Stimulated activated memory B cell treated with anti-CD40 and anti-IgM and Interleukin-4, amounts not matched to agents 10 μg/mL and 1 μg/mL and 100 μg/mL, for 72 hours (primary cell): ENCODE data around the gene SYDE2.
"Not testable (repeated sequence)": the region's sequence is repeated elsewhere in the genome, so short reads cannot be mapped to it uniquely, and the experiment has no call there.

Experiments used
- ATAC-seq: fragments of 150-1000 bp; cut with Tn5 transposase; 2 replicates; pipeline ENCODE4 v1.10.0; 2021
- H3K27ac Mint-ChIP-seq: one replicate; pipeline ENCODE4 v1.8.0; 2022; ENCODE audit warnings: mild to moderate bottlenecking, mixed read lengths
- H3K27me3 Mint-ChIP-seq: one replicate; pipeline ENCODE4 v1.8.0; 2022; ENCODE audit warnings: mixed read lengths
- H3K36me3 Mint-ChIP-seq: one replicate; pipeline ENCODE4 v1.8.0; 2022; ENCODE audit warnings: mixed read lengths
- H3K4me1 Mint-ChIP-seq: one replicate; pipeline ENCODE4 v1.8.0; 2022; ENCODE audit warnings: mixed read lengths
- H3K4me3 Mint-ChIP-seq: one replicate; pipeline ENCODE4 v1.8.0; 2022; ENCODE audit warnings: mild to moderate bottlenecking, moderate library complexity, mixed read lengths
- H3K9me3 Mint-ChIP-seq: one replicate; pipeline ENCODE4 v1.8.0; 2022; ENCODE audit warnings: mixed read lengths

Gene SYDE2

GRCh38 chr1:85153149-85153891 lies 47.5 kb downstream of the SYDE2 start:
- no peak overlapping the region for H3K4me3 Mint-ChIP-seq
- no peaks in the 10 kb centered on the region for H3K9me3 Mint-ChIP-seq
- H3K27ac Mint-ChIP-seq, result no peak overlapping the region
- H3K27me3 Mint-ChIP-seq, result no peaks in the 10 kb centered on the region
- peaks cover 9% of the 10 kb centered on the region for H3K4me1 Mint-ChIP-seq
- H3K36me3 Mint-ChIP-seq, result no peaks in the 10 kb centered on the region
- no peak for ATAC-seq

- Mint-ChIP-seq H3K4me3 (no peak overlapping the region), H3K27ac (no peak overlapping the region), H3K27me3 (no peaks in the 10 kb centered on the region), H3K9me3 (no peaks in the 10 kb centered on the region), H3K4me1 (peaks cover 12% of the 10 kb centered on the region), H3K36me3 (no peaks in the 10 kb centered on the region)
- ATAC-seq, result no peak
Observed at GRCh38 chr1:85151446-85151845, 49.4 kb downstream of the SYDE2 start.

GRCh38 chr1:85149805-85150204 lies 51.0 kb downstream of the SYDE2 start:
- H3K36me3 Mint-ChIP-seq, result no peaks in the 10 kb centered on the region
- no peaks in the 10 kb centered on the region for H3K9me3 Mint-ChIP-seq
- H3K4me3 Mint-ChIP-seq, result no peak overlapping the region
- peaks cover 12% of the 10 kb centered on the region for H3K4me1 Mint-ChIP-seq
- no peak for ATAC-seq
- H3K27me3 Mint-ChIP-seq, result no peaks in the 10 kb centered on the region
- H3K27ac Mint-ChIP-seq, result no peak overlapping the region

GRCh38 chr1:85148524-85149250 lies 52.1 kb downstream of the SYDE2 start:
- no peak overlapping the region for H3K4me3 Mint-ChIP-seq
- peak overlapping the region; percentile 44 for H3K27ac Mint-ChIP-seq
- H3K9me3 Mint-ChIP-seq, result no peaks in the 10 kb centered on the region
- peak; percentile 85 for ATAC-seq
- no peaks in the 10 kb centered on the region for H3K36me3 Mint-ChIP-seq
- H3K4me1 Mint-ChIP-seq, result peaks cover 12% of the 10 kb centered on the region
- H3K27me3 Mint-ChIP-seq, result no peaks in the 10 kb centered on the region

- Mint-ChIP-seq H3K4me1 (peaks cover 12% of the 10 kb centered on the region), H3K27me3 (no peaks in the 10 kb centered on the region), H3K27ac (no peak overlapping the region), H3K9me3 (no peaks in the 10 kb centered on the region), H3K36me3 (no peaks in the 10 kb centered on the region), H3K4me3 (no peak overlapping the region)
- no peak for ATAC-seq
Observed at GRCh38 chr1:85146972-85147359, 53.9 kb downstream of the SYDE2 start.

- peaks cover 12% of the 10 kb centered on the region for H3K4me1 Mint-ChIP-seq
- H3K27me3 Mint-ChIP-seq, H3K36me3 Mint-ChIP-seq, H3K9me3 Mint-ChIP-seq, ATAC-seq, H3K27ac Mint-ChIP-seq, H3K4me3 Mint-ChIP-seq: not testable (repeated sequence)
Observed at GRCh38 chr1:85146298-85146971, 54.4 kb downstream of the SYDE2 start.

- Mint-ChIP-seq H3K4me1 (peaks cover 12% of the 10 kb centered on the region), H3K27ac (no peak overlapping the region), H3K4me3 (no peak overlapping the region), H3K27me3 (no peaks in the 10 kb centered on the region), H3K36me3 (no peaks in the 10 kb centered on the region), H3K9me3 (no peaks in the 10 kb centered on the region)
- no peak for ATAC-seq
Observed at GRCh38 chr1:85144351-85144750, 56.5 kb downstream of the SYDE2 start.

- no peak overlapping the region for H3K4me3 Mint-ChIP-seq
- no peak overlapping the region for H3K27ac Mint-ChIP-seq
- no peaks in the 10 kb centered on the region for H3K4me1 Mint-ChIP-seq
- H3K27me3 Mint-ChIP-seq, result no peaks in the 10 kb centered on the region
- H3K36me3 Mint-ChIP-seq, result no peaks in the 10 kb centered on the region
- H3K9me3 Mint-ChIP-seq, result no peaks in the 10 kb centered on the region
- no peak for ATAC-seq
Observed at GRCh38 chr1:85142753-85143152, 58.1 kb downstream of the SYDE2 start.

GRCh38 chr1:85138439-85138838 lies 62.4 kb downstream of the SYDE2 start:
- H3K4me1 Mint-ChIP-seq, result not testable (repeated sequence)

GRCh38 chr1:85137660-85138059 lies 63.2 kb downstream of the SYDE2 start:
- ATAC-seq, result no peak
- Mint-ChIP-seq H3K36me3 (no peaks in the 10 kb centered on the region), H3K9me3 (no peaks in the 10 kb centered on the region), H3K4me1 (no peaks in the 10 kb centered on the region), H3K4me3 (no peak overlapping the region), H3K27me3 (peaks cover 8% of the 10 kb centered on the region), H3K27ac (no peak overlapping the region)

More at GRCh38 chr1:85138439-85138838, 62.4 kb downstream of the SYDE2 start:
- not testable (repeated sequence) for H3K27ac Mint-ChIP-seq, H3K9me3 Mint-ChIP-seq, H3K27me3 Mint-ChIP-seq, H3K4me3 Mint-ChIP-seq, ATAC-seq, H3K36me3 Mint-ChIP-seq

- H3K4me3 Mint-ChIP-seq, result no peak overlapping the region
- no peaks in the 10 kb centered on the region for H3K4me1 Mint-ChIP-seq
- H3K9me3 Mint-ChIP-seq, result no peaks in the 10 kb centered on the region
- peaks cover 8% of the 10 kb centered on the region for H3K27me3 Mint-ChIP-seq
- no peak for ATAC-seq
- no peak overlapping the region for H3K27ac Mint-ChIP-seq
- H3K36me3 Mint-ChIP-seq, result no peaks in the 10 kb centered on the region
Observed at GRCh38 chr1:85135392-85135798, 65.4 kb downstream of the SYDE2 start.

GRCh38 chr1:85134583-85135391 lies 66.0 kb downstream of the SYDE2 start:
- ATAC-seq, result peak; percentile 45
- H3K36me3 Mint-ChIP-seq, result no peaks in the 10 kb centered on the region

GRCh38 chr1:85133565-85134159 lies 67.2 kb downstream of the SYDE2 start:
- Mint-ChIP-seq H3K27me3 (peaks cover 8% of the 10 kb centered on the region), H3K36me3 (no peaks in the 10 kb centered on the region), H3K9me3 (no peaks in the 10 kb centered on the region), H3K4me3 (no peak overlapping the region), H3K4me1 (no peaks in the 10 kb centered on the region), H3K27ac (no peak overlapping the region)
- ATAC-seq, result no peak

More at GRCh38 chr1:85134583-85135391, 66.0 kb downstream of the SYDE2 start:
- Mint-ChIP-seq H3K4me1 (no peaks in the 10 kb centered on the region), H3K27me3 (peaks cover 8% of the 10 kb centered on the region), H3K9me3 (no peaks in the 10 kb centered on the region), H3K4me3 (no peak overlapping the region), H3K27ac (no peak overlapping the region)

GRCh38 chr1:85132078-85132720 lies 68.6 kb downstream of the SYDE2 start:
- Mint-ChIP-seq H3K4me1 (no peaks in the 10 kb centered on the region), H3K4me3 (no peak overlapping the region), H3K9me3 (no peaks in the 10 kb centered on the region), H3K27me3 (peaks cover 8% of the 10 kb centered on the region), H3K36me3 (no peaks in the 10 kb centered on the region), H3K27ac (no peak overlapping the region)
- no peak for ATAC-seq
